ENCODE results near the gene SLC39A2. TPM values are rescaled to one million over a fixed set of nuclear protein-coding genes. Genes with fewer than 3 reads are reported as not detected.

Gene SLC39A2
- total RNA-seq, 1 donor from 2014 or later, result 2.7 TPM

- no peak for TF ChIP-seq CTCF (IDR thresholded peaks at IDR 0.05; ENCODE audit: unreplicated experiment)
- DNase-seq (ENCODE audit: low spot score in 2 of 2, unreplicated experiment in 2 of 2), result no peak
- Mint-ChIP-seq H3K9me3 (no peaks in the 10 kb centered on the region), H3K4me3 (no peak overlapping the region), H3K36me3 (peaks cover 15% of the 10 kb centered on the region), H3K4me1 (peaks cover 20% of the 10 kb centered on the region), H3K27ac (no peak overlapping the region), H3K27me3 (ENCODE audit: low read depth) (no peaks in the 10 kb centered on the region)
Measured at GRCh38 chr14:21015312-21015711, 16.2 kb downstream of the SLC39A2 start.

- Mint-ChIP-seq H3K4me1 (peaks cover 13% of the 10 kb centered on the region), H3K36me3 (peaks cover 25% of the 10 kb centered on the region), H3K4me3 (no peak overlapping the region), H3K9me3 (no peaks in the 10 kb centered on the region), H3K27me3 (ENCODE audit: low read depth) (no peaks in the 10 kb centered on the region), H3K27ac (no peak overlapping the region)
- no peak for DNase-seq (ENCODE audit: low spot score in 2 of 2, unreplicated experiment in 2 of 2)
- no peak for TF ChIP-seq CTCF (IDR thresholded peaks at IDR 0.05; ENCODE audit: unreplicated experiment)
Measured at GRCh38 chr14:21016413-21017190, 17.5 kb downstream of the SLC39A2 start.

- no peaks in the 10 kb centered on the region for H3K27me3 Mint-ChIP-seq (ENCODE audit: low read depth)
- H3K27ac Mint-ChIP-seq, result no peak overlapping the region
- DNase-seq (ENCODE audit: low spot score in 2 of 2, unreplicated experiment in 2 of 2), result no peak
- H3K4me1 Mint-ChIP-seq, result peaks cover 16% of the 10 kb centered on the region
- no peak for TF ChIP-seq CTCF (IDR thresholded peaks at IDR 0.05; ENCODE audit: unreplicated experiment)
- no peaks in the 10 kb centered on the region for H3K9me3 Mint-ChIP-seq
- peaks cover 30% of the 10 kb centered on the region for H3K36me3 Mint-ChIP-seq
- H3K4me3 Mint-ChIP-seq, result no peak overlapping the region
Measured at GRCh38 chr14:21017528-21018245, 18.6 kb downstream of the SLC39A2 start.

GRCh38 chr14:21018286-21018685 is 19.2 kb downstream of the SLC39A2 start:
- H3K4me1 Mint-ChIP-seq, result peaks cover 21% of the 10 kb centered on the region
- no peaks in the 10 kb centered on the region for H3K27me3 Mint-ChIP-seq (ENCODE audit: low read depth)
- no peaks in the 10 kb centered on the region for H3K9me3 Mint-ChIP-seq
- H3K27ac Mint-ChIP-seq, result no peak overlapping the region
- DNase-seq (ENCODE audit: low spot score in 2 of 2, unreplicated experiment in 2 of 2), result no peak
- H3K36me3 Mint-ChIP-seq, result peaks cover 30% of the 10 kb centered on the region
- TF ChIP-seq CTCF (IDR thresholded peaks at IDR 0.05; ENCODE audit: unreplicated experiment), result no peak
- H3K4me3 Mint-ChIP-seq, result no peak overlapping the region

- Mint-ChIP-seq H3K9me3 (no peaks in the 10 kb centered on the region), H3K4me1 (peaks cover 26% of the 10 kb centered on the region), H3K4me3 (no peak overlapping the region)
Measured at GRCh38 chr14:21018781-21019180, 19.7 kb downstream of the SLC39A2 start.

More at GRCh38 chr14:21018781-21019180, 19.7 kb downstream of the SLC39A2 start:
- Mint-ChIP-seq H3K36me3 (peaks cover 30% of the 10 kb centered on the region), H3K27ac (no peak overlapping the region), H3K27me3 (ENCODE audit: low read depth) (no peaks in the 10 kb centered on the region)
- DNase-seq (ENCODE audit: low spot score in 2 of 2, unreplicated experiment in 2 of 2), result no peak
- TF ChIP-seq CTCF (IDR thresholded peaks at IDR 0.05; ENCODE audit: unreplicated experiment), result no peak

Measured in mesothelial cell of epicardium (in vitro differentiated cells).